Stimulated activated CD4-positive, alpha-beta T cell treated with anti-CD3 and anti-CD28 coated beads, Interleukin-15, amount 100 ng/mL, for 48 hours (primary cell): ENCODE results near the gene NOTCH2.
A peak's percentile ranks its signal among the peaks of the same experiment; 100 is the strongest.

Experiments
- DNase-seq, 2 donors: peaks; one replicate each; pipeline ENCODE4 v3.0.0-alpha.2; 2020; ENCODE audit warnings: low read depth in 2 of 2

The NOTCH2 gene

DNA sequence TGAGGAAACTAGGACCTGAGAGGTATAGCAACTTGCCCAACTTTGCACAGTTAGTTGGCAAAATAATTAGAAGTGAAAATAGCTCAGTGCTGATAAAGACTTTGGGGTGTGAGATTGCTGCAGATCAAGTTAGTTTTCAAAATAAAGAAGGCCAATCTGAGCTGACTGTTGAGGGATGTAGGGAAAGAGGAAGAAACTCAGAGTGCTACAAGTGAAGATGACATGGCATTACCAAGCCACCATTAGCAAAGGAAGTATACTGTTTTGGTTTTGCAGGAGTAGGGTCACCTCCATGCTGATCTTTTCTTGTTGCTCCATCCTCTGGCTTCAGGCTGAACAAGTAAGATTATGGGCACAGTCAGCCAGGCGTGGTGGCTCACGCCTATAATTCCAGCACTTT, 94.5 kb downstream of the NOTCH2 start:
- DNase-seq = no peak

DNA sequence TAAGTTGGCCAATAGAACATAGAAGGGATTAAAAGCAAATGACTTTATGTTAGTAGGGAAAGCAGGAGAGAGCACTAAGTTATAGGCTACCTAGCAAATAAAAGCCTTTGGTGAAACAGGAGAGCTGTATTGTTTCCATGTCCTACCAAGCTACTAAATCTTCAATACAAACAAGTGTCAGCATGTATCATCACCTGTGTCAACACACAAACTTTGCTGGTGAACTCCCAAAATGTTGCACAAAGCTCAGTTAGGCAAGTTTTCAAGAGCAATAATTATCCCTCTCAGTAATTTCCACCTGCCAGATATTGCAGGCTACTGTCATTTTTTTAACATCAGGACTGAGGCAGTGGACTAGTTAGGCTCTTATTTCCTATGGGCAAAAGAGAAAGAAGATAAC, 95.4 kb downstream of the NOTCH2 start:
- DNase-seq = no peak

DNA sequence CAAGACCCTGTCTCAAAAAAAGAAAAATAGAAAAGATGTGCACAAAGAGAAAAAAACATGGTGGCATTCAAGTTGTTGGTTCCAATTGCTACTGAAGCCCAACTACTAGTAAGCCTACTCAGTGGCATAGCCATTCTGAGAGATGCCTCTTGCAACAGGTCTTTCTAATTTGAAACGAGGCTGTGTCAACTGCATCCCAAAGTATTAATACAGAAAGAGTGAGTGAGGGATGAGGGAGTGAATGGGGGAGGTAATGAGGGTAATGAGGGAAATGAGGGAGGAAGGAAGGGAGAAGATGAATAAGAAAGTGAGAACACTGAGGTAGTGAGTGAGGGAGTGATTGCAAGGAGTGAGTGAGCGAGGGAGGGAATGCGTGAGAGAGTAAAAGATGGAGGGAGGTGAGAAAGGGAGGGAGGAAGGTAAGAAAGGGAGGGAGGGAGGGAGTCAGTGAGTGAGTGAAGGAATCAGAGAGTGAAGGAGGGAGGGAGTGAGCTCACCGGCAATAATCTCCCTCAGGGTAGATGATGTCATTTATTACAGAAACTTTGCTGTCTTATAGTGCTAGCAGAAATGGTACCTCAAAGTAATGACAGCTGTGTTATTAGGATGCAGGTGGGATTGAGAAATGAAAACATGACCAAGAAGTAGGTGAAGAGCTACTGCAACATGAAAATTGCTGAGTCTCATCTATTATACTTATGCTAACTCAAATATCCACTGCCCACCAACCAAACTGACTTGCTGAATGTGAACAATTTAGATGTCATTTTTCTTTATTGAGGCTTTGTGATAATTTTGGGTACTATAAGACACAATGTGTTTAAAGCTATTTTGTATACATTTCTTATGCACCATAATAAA, 97.5 kb downstream of the NOTCH2 start:
- no peak for DNase-seq

DNA sequence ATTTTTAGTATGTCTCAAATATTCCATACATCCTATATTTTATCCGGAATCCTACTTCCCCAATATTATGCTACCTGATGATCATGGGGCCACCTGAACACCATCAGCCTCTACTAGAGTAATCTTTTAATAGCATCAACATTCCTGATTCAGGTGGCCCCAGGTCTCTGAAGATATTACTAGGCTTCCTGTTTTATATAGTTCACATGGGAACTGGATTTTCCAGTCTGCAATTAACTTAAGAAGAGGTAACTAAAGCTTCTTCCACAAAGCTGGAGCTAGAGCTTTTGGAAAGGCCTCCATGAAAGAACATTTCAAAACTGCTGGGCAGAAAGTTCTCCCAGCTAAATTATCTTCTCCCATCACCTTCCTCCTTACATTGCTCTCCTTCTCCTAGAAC, 100.9 kb downstream of the NOTCH2 start:
- no peak for DNase-seq

DNA sequence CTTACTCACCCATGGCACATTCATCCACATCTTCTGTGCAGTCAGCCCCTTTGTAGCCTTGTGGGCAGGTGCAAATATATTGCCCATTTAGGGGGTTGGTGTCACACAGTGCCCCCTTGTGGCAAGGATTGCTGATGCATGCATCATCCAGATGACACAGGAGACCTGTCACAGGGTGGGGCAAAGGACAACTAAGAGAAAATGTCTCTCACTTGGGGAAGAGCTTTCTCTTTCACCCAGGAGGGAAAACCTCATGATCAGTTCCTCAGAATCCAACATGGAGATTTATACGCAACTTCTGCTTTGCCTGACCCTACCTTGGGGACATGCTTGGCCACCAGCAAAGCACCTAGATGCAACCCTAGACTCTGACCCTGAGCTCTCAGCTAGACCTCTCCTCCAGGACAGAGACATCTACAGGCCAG, 101.4 kb downstream of the NOTCH2 start:
- peak; percentile 69 to 76 for DNase-seq

DNA sequence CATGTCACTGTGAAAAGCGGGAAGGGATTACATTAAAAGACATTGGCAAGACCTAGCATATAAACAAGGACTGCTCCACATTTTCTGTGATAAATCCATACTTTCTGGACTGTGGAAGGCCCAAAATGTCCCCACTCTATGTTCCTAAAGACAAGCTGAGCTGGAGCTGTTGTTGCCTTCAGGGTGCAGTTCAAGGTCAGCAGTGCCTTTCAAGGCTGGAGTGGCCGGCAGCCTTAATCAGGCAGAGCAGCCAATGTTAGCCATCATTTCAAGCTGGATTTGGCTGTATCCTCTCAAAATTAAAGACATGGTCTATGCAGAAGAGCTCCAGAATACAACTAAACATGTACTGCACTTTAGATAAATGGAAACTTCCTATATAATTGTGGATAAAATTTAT, 102.8 kb downstream of the NOTCH2 start:
- DNase-seq = no peak

DNA sequence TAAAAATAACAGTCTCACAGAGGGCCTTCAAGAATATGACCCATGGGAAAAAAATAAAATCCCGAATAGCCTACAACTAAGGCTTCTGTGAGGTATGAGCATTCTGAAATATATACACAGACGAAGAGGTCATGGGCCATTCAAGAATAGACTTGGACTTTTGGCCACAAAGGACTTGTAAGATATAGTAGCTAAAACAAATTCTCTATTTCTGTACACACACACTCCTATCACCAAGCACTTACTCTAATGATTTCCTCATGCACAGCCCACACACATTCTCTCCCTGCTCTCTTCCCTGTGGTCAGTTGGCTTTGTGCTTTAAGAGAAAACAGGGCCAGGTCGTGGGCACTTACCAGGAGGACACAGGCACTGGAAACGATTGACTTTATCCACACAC, 103.4 kb downstream of the NOTCH2 start:
- no peak for DNase-seq

DNA sequence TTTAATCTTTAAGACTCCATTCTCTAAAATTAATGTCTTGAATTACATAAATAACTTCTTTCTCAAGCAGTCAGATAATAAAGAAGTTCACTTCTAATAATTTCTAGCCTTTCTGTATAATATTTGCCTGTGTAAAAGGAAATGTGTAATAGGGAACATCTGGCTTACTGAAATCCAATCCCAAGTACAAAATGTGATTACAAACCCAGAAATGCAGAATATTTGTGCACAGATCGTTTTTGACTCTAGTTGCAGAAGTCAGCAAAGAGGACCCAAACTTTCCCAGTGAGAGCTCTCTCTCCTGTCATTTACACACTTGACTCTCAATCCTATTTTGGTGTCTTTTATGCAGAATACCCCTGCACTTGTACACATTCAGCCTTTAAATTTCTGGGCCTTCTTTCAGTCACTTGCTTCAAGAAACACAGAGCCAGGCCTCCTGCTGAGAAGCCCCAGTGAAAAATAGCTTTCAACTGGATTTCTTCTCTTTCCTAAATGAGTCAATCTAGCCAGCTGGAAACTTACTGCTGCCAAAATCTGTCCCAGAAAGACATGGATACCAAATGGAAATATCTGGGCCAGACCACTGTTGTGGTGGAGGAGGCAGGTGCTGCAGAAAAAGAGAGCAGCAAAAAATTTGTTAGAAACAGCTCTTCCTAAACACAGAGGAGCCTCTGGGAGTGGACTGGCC, 104.6 kb downstream of the NOTCH2 start:
- DNase-seq = no peak

DNA sequence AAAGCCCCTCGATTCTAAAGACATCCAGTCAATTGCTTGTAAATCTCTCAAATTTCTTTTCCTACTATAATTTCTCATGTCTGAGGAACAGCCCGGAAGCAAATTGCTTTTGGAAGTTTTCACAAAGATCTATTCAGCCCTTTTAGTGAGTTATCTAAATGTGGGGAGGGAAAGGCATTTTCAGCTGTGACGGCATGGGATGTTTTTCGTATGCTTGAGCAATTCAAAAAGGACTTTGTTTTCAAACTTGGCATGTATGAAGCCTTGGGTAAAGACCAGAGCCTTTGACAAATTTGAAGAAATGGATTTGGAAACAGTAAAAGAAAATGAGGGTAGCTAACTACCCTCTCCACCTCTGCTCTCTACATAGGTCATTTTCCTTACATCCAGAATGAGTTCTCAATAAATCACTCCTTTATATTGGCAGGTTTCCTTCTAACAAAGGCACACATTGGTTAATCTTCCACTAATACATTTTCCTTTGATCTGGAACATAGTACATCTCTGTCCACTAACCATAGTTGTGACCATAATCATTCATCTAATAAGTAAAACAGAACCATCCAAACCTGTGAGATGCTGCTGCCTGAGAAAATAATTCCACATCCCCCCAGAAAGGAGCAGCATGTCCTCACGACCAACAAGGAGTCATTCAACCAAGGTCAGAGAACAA, 107.0 kb downstream of the NOTCH2 start:
- no peak for DNase-seq

DNA sequence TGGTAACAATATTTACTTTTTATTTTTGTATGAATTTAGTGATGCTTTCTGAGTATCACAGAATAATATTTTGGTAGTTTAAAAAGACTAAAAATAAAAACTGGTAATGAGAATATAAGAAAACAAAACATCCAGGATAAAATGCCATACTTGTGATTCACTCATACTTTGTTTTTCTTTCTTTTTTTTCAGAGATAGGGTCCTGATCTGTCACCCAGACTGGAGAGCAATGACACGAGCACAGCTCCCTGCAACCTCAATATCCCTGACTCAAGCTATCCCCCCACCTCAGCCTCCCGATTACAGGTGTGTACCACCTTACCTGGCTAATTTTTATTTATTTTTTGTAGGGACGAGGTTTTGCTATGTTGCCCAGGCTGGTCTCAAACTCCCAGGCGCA, 109.0 kb downstream of the NOTCH2 start:
- no peak for DNase-seq

DNA sequence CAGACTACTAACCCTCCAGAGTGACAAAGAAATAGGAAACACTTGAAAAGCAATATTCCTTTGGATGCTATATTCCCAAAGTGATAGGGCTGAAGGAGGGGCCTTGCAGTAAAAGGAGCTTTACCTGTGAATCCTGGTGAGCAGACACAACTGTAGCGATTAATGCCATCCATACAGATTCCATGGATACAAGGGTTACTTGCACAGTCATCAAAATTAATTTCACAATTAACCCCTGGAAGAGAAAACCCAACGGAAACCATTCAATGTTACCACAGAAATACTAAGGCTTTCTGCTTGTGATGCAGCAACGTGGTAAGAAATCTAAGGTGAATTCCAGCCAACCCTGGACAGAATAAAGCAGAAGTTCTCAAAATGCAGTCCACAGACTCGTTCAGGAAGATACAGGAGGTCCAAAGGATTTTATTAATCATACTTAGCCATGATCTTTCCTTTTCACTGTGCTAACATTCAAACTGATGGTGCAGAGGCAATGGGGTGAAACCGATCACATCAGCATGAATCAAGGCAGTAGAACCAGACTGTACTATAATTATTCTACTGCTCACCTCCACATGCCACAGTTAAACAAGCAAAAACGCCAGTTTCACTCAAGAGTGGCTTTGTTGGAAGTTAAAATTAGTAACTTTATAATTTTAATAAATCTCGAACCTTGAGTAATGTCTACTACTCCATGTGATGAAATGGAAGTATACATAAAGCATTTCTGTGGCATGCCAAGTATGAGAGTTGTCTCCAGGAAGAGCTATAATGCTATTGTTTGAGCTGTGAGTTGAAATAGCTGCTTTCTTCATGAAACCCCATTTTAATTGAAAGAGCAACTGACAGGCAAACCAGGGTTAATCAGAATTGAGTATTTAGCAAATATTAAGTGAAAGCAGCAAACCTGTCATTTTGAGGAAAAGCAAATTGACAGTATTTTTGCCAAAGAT, 109.9 kb downstream of the NOTCH2 start:
- no peak for DNase-seq

DNA sequence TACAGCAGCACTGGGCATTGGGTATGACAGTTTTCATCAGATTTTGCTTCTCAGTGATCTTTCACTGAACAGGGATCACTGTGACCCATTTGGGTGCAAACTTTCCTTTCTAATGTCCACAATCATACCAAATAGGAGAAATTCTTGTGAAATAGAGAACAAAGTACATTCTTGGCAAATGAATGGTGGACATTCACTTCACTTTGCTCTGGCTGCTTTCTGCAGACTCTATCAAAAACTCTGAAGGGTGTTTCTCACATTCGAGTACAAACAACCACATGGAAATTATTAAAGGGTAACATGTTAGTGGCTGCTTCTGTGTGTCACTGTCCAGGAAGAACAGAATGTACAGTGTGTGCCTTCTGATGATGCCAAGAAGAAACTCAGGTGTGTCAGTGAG, 111.2 kb downstream of the NOTCH2 start:
- no peak for DNase-seq

DNA sequence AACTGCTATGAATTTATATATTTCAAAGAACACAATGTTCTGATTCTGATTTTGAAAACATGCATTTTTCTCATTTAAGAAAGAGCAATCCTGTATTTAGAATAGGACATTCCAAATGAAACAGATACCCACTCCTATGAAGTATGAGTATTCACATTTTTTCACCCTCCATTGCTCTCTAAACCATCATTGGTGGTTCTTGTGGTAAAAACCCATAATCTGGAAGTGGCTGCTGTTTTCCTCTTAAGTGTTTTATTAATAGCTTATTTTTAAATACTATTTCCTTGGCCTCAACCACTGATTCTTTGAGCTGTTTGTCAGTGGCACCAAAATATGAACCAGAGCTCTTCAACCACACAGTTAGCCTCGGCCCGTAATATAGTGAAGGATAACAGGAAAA, 113.2 kb downstream of the NOTCH2 start:
- DNase-seq = no peak

DNA sequence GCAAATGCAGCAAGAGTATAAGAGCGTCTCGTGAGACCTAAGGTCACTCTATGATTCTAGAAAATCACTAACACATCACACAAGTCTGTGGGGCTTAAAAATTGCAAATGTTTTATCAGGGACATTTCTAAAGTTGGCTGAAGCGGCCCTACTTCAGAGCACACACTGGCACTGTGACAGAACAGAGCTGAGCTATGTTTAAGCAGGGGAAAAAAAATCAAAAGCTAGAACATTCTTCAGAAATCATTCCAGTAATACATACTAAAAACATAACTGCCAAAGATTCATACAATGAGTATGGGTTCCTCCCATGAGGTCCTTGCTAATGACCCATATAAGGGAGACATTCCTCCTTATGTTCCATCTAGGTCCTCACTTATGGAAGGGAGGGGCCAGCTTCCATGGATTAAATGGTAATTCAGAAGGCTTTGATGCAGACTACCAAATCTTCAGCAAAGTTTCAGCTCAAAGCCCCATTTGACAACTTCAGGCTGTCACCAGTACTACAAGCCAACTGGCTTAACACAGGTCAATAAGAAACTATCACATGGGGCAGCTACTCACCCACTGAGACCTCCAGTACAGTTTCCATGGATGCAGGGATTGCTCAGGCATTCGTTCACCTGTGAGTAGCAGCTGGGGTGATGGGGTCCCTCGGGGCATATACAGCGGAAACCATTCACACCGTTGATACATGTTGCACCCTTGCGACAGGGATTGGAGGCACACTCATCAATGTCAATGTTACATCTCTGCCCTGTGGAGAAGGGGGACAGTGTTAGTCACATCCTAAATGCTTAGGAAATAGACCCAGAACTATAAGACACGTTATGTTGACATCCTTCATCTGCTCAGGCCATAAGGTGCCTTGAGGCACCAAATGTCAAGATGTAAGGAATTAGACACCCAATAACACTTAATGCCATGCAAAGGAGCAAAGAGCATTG, 114.7 kb downstream of the NOTCH2 start:
- no peak for DNase-seq

DNA sequence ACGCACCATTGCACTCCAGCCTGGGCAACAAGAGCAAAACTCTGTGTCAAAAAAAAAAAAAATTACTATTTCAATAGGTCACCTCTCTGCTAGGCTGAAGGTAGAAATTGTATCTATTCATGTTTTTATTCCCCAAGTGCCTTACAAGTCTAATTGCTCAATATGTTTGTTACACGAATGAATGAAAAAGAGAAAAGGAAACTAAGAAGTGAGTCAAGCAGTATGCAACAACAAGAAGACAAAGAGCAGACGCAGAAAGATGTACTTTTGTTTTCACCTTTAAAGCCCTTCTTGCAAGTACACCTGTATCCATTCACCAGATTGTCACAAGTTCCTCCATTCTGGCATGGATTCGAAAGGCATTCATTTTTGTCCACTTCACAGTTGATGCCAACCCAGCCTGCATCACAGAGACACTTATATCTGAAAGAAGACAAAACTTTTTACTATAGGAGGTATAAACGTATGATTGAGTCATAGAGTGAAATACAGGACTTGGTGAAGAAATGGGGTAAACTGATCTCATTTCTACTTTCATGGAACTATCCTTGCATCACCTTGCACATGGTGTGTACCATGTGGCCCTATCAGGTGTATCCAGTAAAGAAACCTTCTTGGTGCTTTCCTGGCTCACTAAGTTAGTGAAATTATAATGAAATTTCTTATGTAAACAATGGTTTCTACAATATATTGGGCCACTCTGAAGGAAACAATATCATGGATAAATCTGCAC, 116.0 kb downstream of the NOTCH2 start:
- no peak for DNase-seq

DNA sequence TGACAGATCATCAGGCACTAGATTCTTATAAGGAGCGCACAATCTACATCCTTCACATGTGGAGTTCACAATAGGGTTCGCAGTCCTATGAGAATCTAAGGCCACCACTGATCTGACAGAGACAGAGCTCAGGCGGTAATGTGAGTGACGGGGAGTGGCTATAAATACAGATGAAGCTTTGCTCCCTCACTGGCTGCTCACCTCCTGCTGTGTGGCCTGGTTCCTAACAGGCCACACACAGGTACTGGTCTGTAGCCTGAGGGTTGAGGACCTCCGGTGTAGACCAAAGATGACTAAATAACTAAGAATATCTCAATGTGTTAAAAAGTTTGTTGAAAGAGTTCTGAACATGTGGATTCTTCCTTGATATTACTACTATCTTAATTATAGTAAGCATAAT, 117.0 kb downstream of the NOTCH2 start:
- no peak for DNase-seq

DNA sequence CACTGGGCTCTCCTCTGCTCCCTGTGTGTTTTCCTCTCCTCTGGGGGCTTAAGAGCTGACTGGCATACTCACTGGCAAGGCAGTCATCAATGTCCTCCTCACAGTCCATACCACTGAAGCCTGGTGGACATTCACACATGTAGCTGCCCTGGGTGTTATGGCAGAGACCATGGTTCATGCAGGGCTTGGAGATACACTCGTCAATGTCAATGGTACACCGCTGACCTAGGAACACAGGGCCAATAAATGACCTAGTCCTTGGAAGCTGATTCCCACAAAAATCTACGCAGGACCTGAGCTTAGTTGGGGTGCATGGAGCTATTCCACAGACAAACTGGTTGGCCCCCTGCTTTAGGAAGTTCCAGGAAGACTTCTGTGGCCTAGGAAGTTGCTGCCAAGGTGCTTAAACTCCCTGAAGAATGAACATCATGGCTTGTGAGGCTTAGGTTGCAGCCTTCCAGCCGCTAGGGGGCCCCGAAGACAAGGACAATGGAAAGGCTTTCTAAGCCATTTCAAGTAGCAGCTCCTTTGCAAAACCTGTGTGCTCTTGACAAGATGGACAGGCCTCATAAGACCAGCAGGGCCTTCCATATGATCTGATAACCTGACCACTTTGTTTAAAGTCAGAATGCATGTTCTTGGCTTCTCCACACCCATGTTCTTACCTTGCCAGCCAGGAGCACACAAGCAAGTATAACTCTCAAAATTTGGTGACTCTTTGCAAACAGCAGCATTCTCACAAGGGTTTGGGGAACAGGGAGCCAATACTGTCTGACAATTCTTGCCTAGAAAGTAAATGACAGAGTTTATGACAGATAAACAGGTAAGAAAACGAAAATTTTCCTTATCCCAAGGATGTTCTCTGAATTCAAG, 120.9 kb downstream of the NOTCH2 start:
- peak; percentile 38 to 56 for DNase-seq

DNA sequence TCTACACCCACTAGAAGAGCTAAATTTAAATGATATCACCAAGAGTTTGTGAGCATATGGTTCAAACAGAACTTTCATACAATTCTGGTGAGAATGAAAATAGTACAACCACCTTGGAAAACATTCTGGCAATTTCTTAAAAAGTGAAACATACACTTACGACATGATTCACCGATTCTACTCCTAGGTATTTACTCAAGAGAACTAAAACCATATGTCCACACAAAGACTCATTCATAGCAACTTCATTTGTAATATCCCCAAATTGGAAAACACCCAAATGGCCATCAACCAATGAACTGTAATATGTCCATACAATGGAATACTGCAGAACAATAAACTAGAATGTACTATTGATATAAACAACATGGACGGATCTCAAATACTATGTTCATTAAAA, 122.0 kb downstream of the NOTCH2 start:
- no peak for DNase-seq

DNA sequence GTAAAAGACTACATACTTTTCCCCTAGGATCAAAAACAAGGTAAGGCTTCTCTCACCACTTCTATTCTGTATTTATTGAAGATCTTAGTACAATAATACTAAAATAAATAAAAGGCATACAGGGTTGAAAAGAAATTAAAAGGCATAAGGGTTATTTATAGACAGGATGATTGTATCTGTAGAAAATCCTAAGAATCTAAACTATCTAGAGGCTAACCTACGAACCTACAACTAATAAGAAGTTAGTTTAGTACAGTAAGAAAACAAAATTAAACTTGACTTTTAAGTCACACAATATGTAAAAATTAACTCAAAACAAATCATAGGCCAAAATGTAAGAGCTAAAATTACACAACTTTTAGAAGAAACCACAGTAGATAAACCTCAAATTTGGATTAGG, 122.7 kb downstream of the NOTCH2 start:
- no peak for DNase-seq
